Inferior parietal cortex (tissue), 1 donor: ENCODE measurements around the gene MVK.

Experiments
- DNase-seq: peaks from one replicate; pipeline ENCODE4 v3.0.0-alpha.2; 2016; ENCODE audit errors: extremely low spot score

The MVK gene

GRCh38 chr12:109608270-109608669 is 34.7 kb downstream of the MVK start:
- no peak for DNase-seq

GRCh38 chr12:109608793-109609192 is 35.2 kb downstream of the MVK start:
- no peak for DNase-seq

GRCh38 chr12:109609342-109609741 is 35.7 kb downstream of the MVK start:
- no peak for DNase-seq

GRCh38 chr12:109610523-109610922 is 36.9 kb downstream of the MVK start:
- DNase-seq: no peak

- DNase-seq: no peak
Observed at GRCh38 chr12:109611223-109611622, 37.6 kb downstream of the MVK start.

GRCh38 chr12:109612003-109612402 is 38.4 kb downstream of the MVK start:
- no peak for DNase-seq

GRCh38 chr12:109612975-109613502 is 39.4 kb downstream of the MVK start:
- no peak for DNase-seq

- no peak for DNase-seq
Observed at GRCh38 chr12:109613649-109614455, 40.3 kb downstream of the MVK start.

GRCh38 chr12:109615556-109616229 is 42.1 kb downstream of the MVK start:
- no peak for DNase-seq

- DNase-seq: peak; percentile 68
Observed at GRCh38 chr12:109617491-109617890, 43.9 kb downstream of the MVK start.

GRCh38 chr12:109618082-109618481 is 44.5 kb downstream of the MVK start:
- DNase-seq: no peak

GRCh38 chr12:109619002-109619604 is 45.5 kb downstream of the MVK start:
- no peak for DNase-seq

GRCh38 chr12:109621211-109621694 is 47.7 kb downstream of the MVK start:
- DNase-seq: peak; percentile 52

GRCh38 chr12:109621901-109622364 is 48.3 kb downstream of the MVK start:
- DNase-seq: no peak

GRCh38 chr12:109624467-109624866 is 50.9 kb downstream of the MVK start:
- no peak for DNase-seq

- DNase-seq: peak; percentile 86
Observed at GRCh38 chr12:109625131-109625559, 51.6 kb downstream of the MVK start.

- no peak for DNase-seq
Observed at GRCh38 chr12:109625749-109626377, 52.3 kb downstream of the MVK start.

GRCh38 chr12:109626378-109627115 is 53.0 kb downstream of the MVK start:
- DNase-seq: peak; percentile 80

GRCh38 chr12:109627633-109628032 is 54.0 kb downstream of the MVK start:
- DNase-seq: no peak

- DNase-seq: no peak
Observed at GRCh38 chr12:109630107-109630506, 56.5 kb downstream of the MVK start.

GRCh38 chr12:109630815-109631214 is 57.2 kb downstream of the MVK start:
- DNase-seq: no peak
